Ovary (tissue), 9 donors: ENCODE results near the gene COL25A1. TPM values are rescaled to one million over a fixed set of nuclear protein-coding genes. Genes with fewer than 3 reads are reported as not detected.

Experiments
- DNase-seq, 5 donors: peaks; one replicate each; pipeline ENCODE4 v3.0.0-alpha.2; 2019 to 2020
- H3K27ac ChIP-seq, 2 donors: fragments of 200-600 bp; one replicate each; pipeline versions ENCODE4 v1.5.1 to v1.8.0; 2019 to 2022
- H3K27me3 ChIP-seq: fragments of 200-600 bp; one replicate; pipeline ENCODE4 v1.8.0; 2022
- H3K36me3 ChIP-seq: fragments of 200-600 bp; sonication (generic); one replicate; pipeline ENCODE4 v1.5.1; 2019
- H3K4me1 ChIP-seq: one replicate; pipeline ENCODE4 v1.8.1; 2013; ENCODE audit warnings: mild to moderate bottlenecking, moderate library complexity; ENCODE audit not compliant: insufficient read depth
- H3K4me3 ChIP-seq: fragments of 200-600 bp; sonication (generic); one replicate; pipeline ENCODE4 v1.5.1; 2017
- H3K9me3 ChIP-seq, 2 donors: fragments of 200-600 bp in 1 of 2; sonication (generic) in 1 of 2; one replicate each; pipeline versions ENCODE4 v1.5.1 to v1.8.1; 2013 to 2019; ENCODE audit warnings: mild to moderate bottlenecking in 1 of 2, moderate library complexity in 1 of 2
- EP300 ChIP-seq: sonication (generic); formaldehyde crosslinking; IDR thresholded peaks from one replicate; pipeline ENCODE4 v1.6.1; 2017; ENCODE audit warnings: antibody characterized with exemption
- POLR2A ChIP-seq: fragments of 450-650 bp; IDR thresholded peaks from one replicate; pipeline ENCODE4 v1.6.1; 2017; ENCODE audit warnings: antibody characterized with exemption, mild to moderate bottlenecking, moderate library complexity
- WGBS, 3 donors: extraction: QIAGEN DNeasy Blood & Tissue Kit in 1 of 3; methylation state at CpG; one replicate each; pipeline versions ENCODE4 v1.1.5 to v1.1.7; 2013 to 2017; 5-methylcytosine and 5-hydroxymethylcytosine counted together
- intact Hi-C, 4 donors: fragments of 100-400 bp; cut with DNase I; formaldehyde crosslinking; loops; one replicate each; pipeline versions ENCODE4 v1.11.0 to v1.15.1; 2022 to 2023
- polyA plus RNA-seq, 2 donors: library from polyadenylated mRNA; stranded (reverse); fragments of 200-250 nt in 1 of 2; fragments of 350-450 nt in 1 of 2; fragmentation: Illumina TruSeq in 1 of 2; extraction: RNeasy Lipid Tissue Mini Kit (QIAGEN cat#74804) in 1 of 2; gene quantifications; one replicate each; pipeline ENCODE4 v1.2.3, GENCODE V29; 2013 to 2014
- total RNA-seq, 7 donors: library from RNA; depleted of rRNA in 2 of 7; stranded (reverse); fragments of >200 nt in 2 of 7; fragmentation: NEBNext Ultra II Directional in 3 of 7; extraction: Animal tissue kit (Norgen Biotek cat#: 25700) in 3 of 7; gene quantifications; one replicate each; pipeline versions ENCODE4 v1.1.0 to v1.2.4, GENCODE V29; 2016 to 2023
- TF ChIP-seq, protein P1 (sequence below), 3 donors: fragments of 450-650 bp in 2 of 3; fragments of 200-600 bp in 1 of 3; IDR thresholded peaks; one replicate each; pipeline versions ENCODE4 v1.5.1 to v1.8.0; 2016 to 2022; ENCODE audit warnings: antibody characterized with exemption in 3 of 3, mild to moderate bottlenecking in 1 of 3
- donor health status: DM: no; HTN: no; CAD: no; lungs with moderate emphysema.
- donor health status: DM: no; HTN: no; CAD: no.
- donor health status: Bipolar disorder and iron deficiency.
- donor health status: DM: yes; HTN: yes; CAD: no.
- donor health status: DM: no; HTN: no; CAD: no.
- donor health status: DM: yes; HTN: yes; CAD: no.

The COL25A1 gene
- total and polyA plus RNA-seq, 9 donors = 0.25 to 3.2 (median 0.77) TPM

- H3K36me3 ChIP-seq = no peaks in the 10 kb centered on the region
- no peaks in the 10 kb centered on the region for H3K27me3 ChIP-seq
- no peak for DNase-seq
- no peaks in the 10 kb centered on the region for H3K4me1 ChIP-seq
- H3K9me3 ChIP-seq = no peaks in the 10 kb centered on the region
- WGBS, 3 donors = 77 to 79% (median 79%) methylated on average over 8 of the region's 8 CpGs
- no peak overlapping the region for H3K4me3 ChIP-seq
- H3K27ac ChIP-seq = no peak overlapping the region
- intact Hi-C loops = no loop called here
- TF ChIP-seq, protein P1, sequence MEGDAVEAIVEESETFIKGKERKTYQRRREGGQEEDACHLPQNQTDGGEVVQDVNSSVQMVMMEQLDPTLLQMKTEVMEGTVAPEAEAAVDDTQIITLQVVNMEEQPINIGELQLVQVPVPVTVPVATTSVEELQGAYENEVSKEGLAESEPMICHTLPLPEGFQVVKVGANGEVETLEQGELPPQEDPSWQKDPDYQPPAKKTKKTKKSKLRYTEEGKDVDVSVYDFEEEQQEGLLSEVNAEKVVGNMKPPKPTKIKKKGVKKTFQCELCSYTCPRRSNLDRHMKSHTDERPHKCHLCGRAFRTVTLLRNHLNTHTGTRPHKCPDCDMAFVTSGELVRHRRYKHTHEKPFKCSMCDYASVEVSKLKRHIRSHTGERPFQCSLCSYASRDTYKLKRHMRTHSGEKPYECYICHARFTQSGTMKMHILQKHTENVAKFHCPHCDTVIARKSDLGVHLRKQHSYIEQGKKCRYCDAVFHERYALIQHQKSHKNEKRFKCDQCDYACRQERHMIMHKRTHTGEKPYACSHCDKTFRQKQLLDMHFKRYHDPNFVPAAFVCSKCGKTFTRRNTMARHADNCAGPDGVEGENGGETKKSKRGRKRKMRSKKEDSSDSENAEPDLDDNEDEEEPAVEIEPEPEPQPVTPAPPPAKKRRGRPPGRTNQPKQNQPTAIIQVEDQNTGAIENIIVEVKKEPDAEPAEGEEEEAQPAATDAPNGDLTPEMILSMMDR (IDR thresholded peaks at IDR 0.05) = no peak
- no peak for TF ChIP-seq POLR2A
- no peak for TF ChIP-seq EP300
These were observed 516.1 kb downstream of the COL25A1 start for GRCh38 chr4:108786351-108786750.

DNA sequence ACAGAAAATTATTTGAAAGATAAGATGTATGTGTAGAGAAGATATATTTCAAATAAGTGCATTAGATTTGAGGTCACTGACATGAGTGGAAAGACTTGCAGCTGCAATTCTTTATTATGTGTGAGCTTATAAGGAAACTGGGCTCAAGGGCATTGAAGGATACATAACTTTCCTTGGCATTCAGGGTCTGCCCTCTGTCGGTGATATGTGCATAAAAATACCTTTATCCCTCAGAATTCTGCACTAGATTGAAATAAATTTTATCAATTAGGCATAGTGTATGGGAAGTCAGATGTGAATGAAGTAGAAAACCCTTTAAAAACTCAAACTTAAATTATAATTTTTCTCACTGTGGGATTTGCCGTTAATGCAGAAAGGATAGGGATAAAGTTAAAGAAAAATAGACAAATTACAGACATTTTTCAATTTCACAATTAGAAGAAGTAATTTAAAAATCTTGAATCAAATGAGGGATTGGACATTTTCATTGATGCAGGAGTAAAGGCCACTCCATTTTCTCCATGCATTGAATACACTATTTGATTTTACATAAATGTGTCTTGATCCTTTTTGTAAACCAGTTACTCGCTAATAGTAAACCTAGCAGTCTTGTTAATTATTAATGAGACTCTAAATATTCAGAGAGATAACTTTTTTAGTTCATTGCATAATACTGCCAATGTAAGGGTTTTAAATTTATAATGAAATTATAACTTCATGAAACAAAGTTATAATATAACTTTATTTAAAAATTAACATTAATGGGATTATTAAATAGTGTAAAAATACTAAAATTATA lies 518.6 kb downstream of the COL25A1 start:
- Histone ChIP-seq H3K36me3 (no peaks in the 10 kb centered on the region), H3K27me3 (no peaks in the 10 kb centered on the region), H3K9me3 (no peaks in the 10 kb centered on the region), H3K4me3 (no peak overlapping the region), H3K4me1 (no peaks in the 10 kb centered on the region), H3K27ac (no peak overlapping the region)
- intact Hi-C loops = no loop called here
- TF ChIP-seq, protein P1 (IDR thresholded peaks at IDR 0.05) = no peak
- TF ChIP-seq EP300 = no peak
- no peak for TF ChIP-seq POLR2A
- DNase-seq = no peak
- 60 to 66% (median 63%) methylated on average over 3 of the region's 3 CpGs for WGBS, 3 donors

GRCh38 chr4:108779958-108780357 lies 522.5 kb downstream of the COL25A1 start:
- Histone ChIP-seq H3K9me3 (no peaks in the 10 kb centered on the region), H3K36me3 (no peaks in the 10 kb centered on the region), H3K4me1 (no peaks in the 10 kb centered on the region), H3K4me3 (no peak overlapping the region), H3K27me3 (no peaks in the 10 kb centered on the region), H3K27ac (no peak overlapping the region)
- TF ChIP-seq, protein P1 (IDR thresholded peaks at IDR 0.05) = no peak
- no peak for TF ChIP-seq EP300
- no peak for TF ChIP-seq POLR2A
- intact Hi-C loops = no loop called here
- no peak for DNase-seq

- H3K4me3 ChIP-seq = no peak overlapping the region
- no peaks in the 10 kb centered on the region for H3K4me1 ChIP-seq
- WGBS, 3 donors = 85 to 89% (median 85%) methylated on average over 2 of the region's 2 CpGs
- no peaks in the 10 kb centered on the region for H3K27me3 ChIP-seq
- TF ChIP-seq POLR2A (no peak), EP300 (no peak)
- TF ChIP-seq, protein P1 (IDR thresholded peaks at IDR 0.05) = no peak
- intact Hi-C loops = no loop called here
- no peak for DNase-seq
- no peaks in the 10 kb centered on the region for H3K36me3 ChIP-seq
- no peak overlapping the region for H3K27ac ChIP-seq
- H3K9me3 ChIP-seq = no peaks in the 10 kb centered on the region
These were observed 525.1 kb downstream of the COL25A1 start for GRCh38 chr4:108777388-108777787.
